IPS-20b (cell line): ENCODE measurements around the gene SORL1.
A peak's percentile ranks its signal among the peaks of the same experiment; 100 is the strongest.
"Not testable (repeated sequence)": the region's sequence is repeated elsewhere in the genome, so short reads cannot be mapped to it uniquely, and the experiment has no call there.

Experiments
- H3K27ac ChIP-seq: one replicate; pipeline ENCODE4 v1.5.1; 2013; ENCODE audit warnings: low read length
- H3K27me3 ChIP-seq: 2 replicates; pipeline ENCODE4 v1.6.1; 2013; ENCODE audit warnings: mild to moderate bottlenecking, low read length, inconsistent platforms; ENCODE audit not compliant: insufficient read depth
- H3K36me3 ChIP-seq: 2 replicates; pipeline ENCODE4 v1.6.1; 2013; ENCODE audit warnings: low read depth, mild to moderate bottlenecking, inconsistent platforms, low read length, moderate library complexity; ENCODE audit not compliant: insufficient read depth
- H3K4me1 ChIP-seq: 2 replicates; pipeline ENCODE4 v1.6.1; 2013; ENCODE audit warnings: mild to moderate bottlenecking, control low read depth, inconsistent platforms, low read length, moderate library complexity; ENCODE audit not compliant: insufficient read depth
- H3K4me3 ChIP-seq: 2 replicates; pipeline ENCODE4 v1.5.1; 2013; ENCODE audit warnings: mild to moderate bottlenecking, low read length, inconsistent platforms
- H3K9ac ChIP-seq: 2 replicates; pipeline ENCODE4 v1.6.1; 2013; ENCODE audit warnings: low read depth, mild to moderate bottlenecking, inconsistent platforms, low read length, moderate library complexity
- H3K9me3 ChIP-seq: 2 replicates; pipeline ENCODE4 v1.6.1; 2013; ENCODE audit warnings: mild to moderate bottlenecking, low read depth, low read length, inconsistent platforms; ENCODE audit not compliant: insufficient read depth

The SORL1 gene

GRCh38 chr11:121634889-121635288 is 182.8 kb downstream of the SORL1 start:
- Histone ChIP-seq H3K36me3 (peaks cover 27% of the 10 kb centered on the region; the same call in 1 of the 2 replicates), H3K4me3 (no peak overlapping the region), H3K9me3 (no peaks in the 10 kb centered on the region), H3K27me3 (no peaks in the 10 kb centered on the region), H3K4me1 (peaks cover 13% of the 10 kb centered on the region), H3K9ac (no peak overlapping the region), H3K27ac (no peak overlapping the region)

DNA sequence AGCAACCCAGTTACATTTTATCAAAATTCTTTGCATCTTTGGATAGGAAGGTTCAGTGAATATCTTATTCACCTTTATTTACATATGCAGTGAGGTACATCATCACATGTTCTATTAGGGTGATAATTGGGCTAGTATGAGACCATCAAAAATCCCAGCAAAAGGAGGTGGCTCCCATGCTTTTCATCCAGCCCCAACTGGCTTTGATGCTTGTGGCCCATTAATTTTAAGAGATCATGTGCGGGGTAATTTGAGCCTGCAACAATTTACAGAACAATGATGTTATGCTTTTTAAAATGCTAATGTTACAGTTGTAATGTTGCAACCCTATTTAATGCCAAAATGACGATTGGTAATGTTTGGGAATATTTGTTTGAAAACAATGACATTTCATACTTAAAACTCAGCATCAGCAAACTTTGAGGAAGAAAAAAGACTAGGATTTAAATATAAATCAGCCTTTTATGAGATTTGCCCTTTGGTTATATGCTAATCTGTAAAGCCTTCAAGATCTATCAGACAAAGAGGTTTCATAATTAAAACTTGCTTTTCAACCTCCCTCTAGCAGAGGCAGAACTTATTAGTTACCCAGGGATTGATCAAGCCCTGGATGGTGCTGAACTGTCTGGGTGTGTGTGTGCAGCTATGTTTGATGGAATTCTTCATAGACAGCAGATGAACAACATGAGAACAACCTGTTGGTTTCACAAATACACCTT is 184.1 kb downstream of the SORL1 start:
- H3K27ac ChIP-seq = no peak overlapping the region

DNA sequence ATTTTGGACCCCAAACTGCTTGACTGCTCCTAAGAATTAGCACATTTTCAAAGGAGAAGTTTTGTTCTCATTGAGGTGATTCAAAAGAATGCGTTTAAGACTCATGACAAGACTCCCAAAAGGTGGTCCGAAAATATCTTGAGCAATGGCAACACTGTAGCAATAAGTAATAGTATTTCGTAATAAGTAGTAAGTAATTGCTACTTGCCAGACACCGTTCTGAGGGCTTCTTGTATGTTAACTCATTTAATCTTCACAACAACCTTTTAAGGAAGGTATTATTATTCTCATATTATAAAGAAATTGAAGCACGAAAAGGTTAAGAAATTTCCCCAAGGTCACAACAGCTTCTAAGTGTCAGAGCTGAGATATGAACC is 184.7 kb downstream of the SORL1 start:
- Histone ChIP-seq H3K36me3 (peaks cover 12% of the 10 kb centered on the region; the same call in 1 of the 2 replicates), H3K27ac (no peak overlapping the region), H3K4me1 (peaks cover 13% of the 10 kb centered on the region), H3K27me3 (no peaks in the 10 kb centered on the region), H3K4me3 (no peak overlapping the region), H3K9ac (no peak overlapping the region), H3K9me3 (no peaks in the 10 kb centered on the region)

More for the DNA sequence above, 184.1 kb downstream of the SORL1 start:
- H3K9ac ChIP-seq = no peak overlapping the region
- H3K36me3 ChIP-seq = peaks cover 17% of the 10 kb centered on the region; the same call in 1 of the 2 replicates
- H3K9me3 ChIP-seq = no peaks in the 10 kb centered on the region
- no peaks in the 10 kb centered on the region for H3K27me3 ChIP-seq
- peaks cover 13% of the 10 kb centered on the region for H3K4me1 ChIP-seq
- H3K4me3 ChIP-seq = no peak overlapping the region

- H3K36me3 ChIP-seq, H3K27ac ChIP-seq, H3K4me3 ChIP-seq, H3K9ac ChIP-seq, H3K9me3 ChIP-seq, H3K27me3 ChIP-seq: not testable (repeated sequence)
- peaks cover 13% of the 10 kb centered on the region for H3K4me1 ChIP-seq
Observed at GRCh38 chr11:121637587-121637986, 185.5 kb downstream of the SORL1 start.

- H3K4me1 ChIP-seq = peaks cover 11% of the 10 kb centered on the region
Observed at GRCh38 chr11:121643479-121644186, 191.5 kb downstream of the SORL1 start.

GRCh38 chr11:121644187-121644512 is 192.0 kb downstream of the SORL1 start:
- 0 out of 2 replicates have a peak overlapping the region, but pooled peaks have one; percentile 28 for H3K4me3 ChIP-seq
- no peak overlapping the region for H3K9ac ChIP-seq
- H3K27me3 ChIP-seq = no peaks in the 10 kb centered on the region
- H3K4me1 ChIP-seq = peaks cover 11% of the 10 kb centered on the region; the same call in 1 of the 2 replicates
- no peaks in the 10 kb centered on the region for H3K9me3 ChIP-seq
- no peak overlapping the region for H3K27ac ChIP-seq
- no peaks in the 10 kb centered on the region for H3K36me3 ChIP-seq

More at GRCh38 chr11:121643479-121644186, 191.5 kb downstream of the SORL1 start:
- H3K9me3 ChIP-seq = no peaks in the 10 kb centered on the region
- H3K27me3 ChIP-seq = no peaks in the 10 kb centered on the region
- no peaks in the 10 kb centered on the region for H3K36me3 ChIP-seq
- H3K4me3 ChIP-seq = peak overlapping the region; percentile 28; the same call in 1 of the 2 replicates
- H3K9ac ChIP-seq = 0 out of 2 replicates have a peak overlapping the region, but pooled peaks have one; percentile 10
- H3K27ac ChIP-seq = no peak overlapping the region

DNA sequence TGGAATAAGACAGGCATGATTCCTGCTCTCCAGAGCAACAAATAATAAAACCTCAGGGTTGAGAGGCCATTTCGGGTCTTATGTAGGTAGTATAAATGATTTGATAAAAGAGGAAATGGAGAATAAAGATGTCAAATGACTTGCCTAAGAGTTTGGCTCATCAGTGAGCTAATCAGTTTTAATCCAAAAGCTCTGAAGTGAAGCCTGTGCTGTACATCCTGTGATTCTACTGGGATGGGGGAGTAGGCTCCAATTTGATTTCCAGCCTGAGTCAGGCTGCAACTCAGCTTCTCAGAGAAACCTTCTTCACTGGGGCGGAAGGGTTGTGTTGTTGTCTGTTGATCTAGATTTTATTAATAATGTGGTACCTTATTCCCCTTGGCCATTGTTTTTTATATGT is 192.9 kb downstream of the SORL1 start:
- H3K9me3 ChIP-seq = no peaks in the 10 kb centered on the region
- H3K4me1 ChIP-seq = peaks cover 11% of the 10 kb centered on the region; the same call in 1 of the 2 replicates
- no peaks in the 10 kb centered on the region for H3K36me3 ChIP-seq
- H3K9ac ChIP-seq = no peak overlapping the region
- H3K4me3 ChIP-seq = no peak overlapping the region
- H3K27ac ChIP-seq = no peak overlapping the region
- no peaks in the 10 kb centered on the region for H3K27me3 ChIP-seq

GRCh38 chr11:121645596-121645995 is 193.5 kb downstream of the SORL1 start:
- Histone ChIP-seq H3K4me3 (no peak overlapping the region), H3K27me3 (no peaks in the 10 kb centered on the region), H3K36me3 (no peaks in the 10 kb centered on the region), H3K9me3 (no peaks in the 10 kb centered on the region), H3K27ac (no peak overlapping the region), H3K9ac (no peak overlapping the region), H3K4me1 (peaks cover 11% of the 10 kb centered on the region; the same call in 1 of the 2 replicates)

- Histone ChIP-seq H3K9ac (no peak overlapping the region), H3K4me3 (no peak overlapping the region), H3K27me3 (no peaks in the 10 kb centered on the region), H3K36me3 (no peaks in the 10 kb centered on the region), H3K27ac (no peak overlapping the region), H3K9me3 (no peaks in the 10 kb centered on the region), H3K4me1 (peaks cover 17% of the 10 kb centered on the region; the same call in 1 of the 2 replicates)
Observed at GRCh38 chr11:121648306-121648705, 196.2 kb downstream of the SORL1 start.

DNA sequence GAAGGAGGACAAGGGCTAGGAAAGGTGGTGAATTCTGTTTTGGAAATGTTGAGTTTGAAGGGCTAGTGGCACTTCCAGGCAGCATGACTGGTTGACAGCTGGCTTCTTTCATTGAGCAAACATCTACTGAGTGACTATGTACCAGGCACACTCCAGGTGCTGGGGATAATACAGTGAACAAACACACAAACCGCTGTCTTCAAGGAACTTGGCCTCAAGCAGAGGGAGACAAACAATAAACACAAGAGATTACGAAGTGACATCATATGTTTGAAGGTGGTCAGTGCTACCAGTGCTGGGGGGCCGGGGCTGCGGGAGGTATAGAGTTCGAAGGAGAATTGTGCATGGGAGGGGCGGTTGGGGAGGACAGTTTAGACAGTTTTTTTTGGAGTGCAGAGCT is 197.7 kb downstream of the SORL1 start:
- no peak overlapping the region for H3K9ac ChIP-seq
- no peaks in the 10 kb centered on the region for H3K36me3 ChIP-seq
- no peaks in the 10 kb centered on the region for H3K27me3 ChIP-seq
- peaks cover 11% of the 10 kb centered on the region; the same call in 1 of the 2 replicates for H3K4me1 ChIP-seq
- H3K9me3 ChIP-seq = no peaks in the 10 kb centered on the region
- H3K4me3 ChIP-seq = no peak overlapping the region
- no peak overlapping the region for H3K27ac ChIP-seq

- H3K27ac ChIP-seq = no peak overlapping the region
- H3K9ac ChIP-seq = no peak overlapping the region
- H3K27me3 ChIP-seq = no peaks in the 10 kb centered on the region
- H3K36me3 ChIP-seq = no peaks in the 10 kb centered on the region
- no peak overlapping the region for H3K4me3 ChIP-seq
- H3K4me1 ChIP-seq = peaks cover 16% of the 10 kb centered on the region; the same call in 1 of the 2 replicates
- H3K9me3 ChIP-seq = no peaks in the 10 kb centered on the region
Observed at GRCh38 chr11:121650351-121651256, 198.5 kb downstream of the SORL1 start.
